Heart right ventricle (tissue), 16 donors: ENCODE data around the gene PNMA1. TPM values are rescaled to one million over a fixed set of nuclear protein-coding genes. Genes with fewer than 3 reads are reported as not detected.
A peak's percentile ranks its signal among the peaks of the same experiment; 100 is the strongest.

Experiments used
- ATAC-seq, 8 donors: fragments of 200-7000 bp; cut with Tn5 transposase; one replicate each; pipeline ENCODE4 v1.9.1; 2020; ENCODE audit warnings: mild to moderate bottlenecking in 8 of 8, moderate library complexity in 8 of 8, moderate number of reproducible peaks in 1 of 8
- DNase-seq, 2 donors: peaks; one replicate each; pipeline ENCODE4 v3.0.0-alpha.2; 2020
- H3K27ac ChIP-seq, 10 donors: fragments of 200-600 bp; sonication (generic) in 2 of 10; one replicate each; pipeline versions ENCODE4 v1.5.0 to v1.8.0; 2020 to 2022; ENCODE audit warnings: mild to moderate bottlenecking in 3 of 10
- H3K27me3 ChIP-seq, 7 donors: fragments of 200-600 bp; one replicate each; pipeline ENCODE4 v1.8.0; 2021 to 2022; ENCODE audit warnings: mild to moderate bottlenecking in 2 of 7
- H3K36me3 ChIP-seq, 9 donors: fragments of 200-600 bp; sonication (generic) in 1 of 9; one replicate each; pipeline versions ENCODE4 v1.5.0 to v1.8.0; 2020 to 2022; ENCODE audit warnings: mild to moderate bottlenecking in 2 of 9
- H3K4me1 ChIP-seq, 9 donors: fragments of 200-600 bp; sonication (generic) in 1 of 9; one replicate each; pipeline versions ENCODE4 v1.5.0 to v1.8.0; 2020 to 2022; ENCODE audit warnings: mild to moderate bottlenecking in 4 of 9
- H3K4me3 ChIP-seq, 10 donors: fragments of 200-600 bp; sonication (generic) in 2 of 10; one replicate each; pipeline versions ENCODE4 v1.5.0 to v1.8.0; 2020 to 2022; ENCODE audit warnings: mild to moderate bottlenecking in 7 of 10, moderate library complexity in 2 of 10
- H3K9me3 ChIP-seq, 11 donors: fragments of 200-600 bp in 10 of 11; sonication (generic) in 2 of 11; one replicate each; pipeline versions ENCODE4 v1.5.0 to v1.8.0; 2013 to 2022; ENCODE audit warnings: mild to moderate bottlenecking in 2 of 11, control low read depth in 1 of 11, moderate library complexity in 1 of 11
- WGBS, 2 donors: extraction: QIAGEN DNeasy Blood & Tissue Kit; methylation state at CpG; one replicate each; pipeline ENCODE4 v1.1.7; 2013; ENCODE audit warnings: inconsistent platforms in 1 of 2; 5-methylcytosine and 5-hydroxymethylcytosine counted together
- intact Hi-C, 10 donors: fragments of 100-400 bp; cut with DNase I; formaldehyde crosslinking; loops; one replicate each; pipeline versions ENCODE4 v1.11.1 to v1.14.2; 2022
- polyA plus RNA-seq, 2 donors: library from polyadenylated mRNA; stranded (reverse); fragments of 200-250 nt; gene quantifications; one replicate each; pipeline ENCODE4 v1.2.3, GENCODE V29; 2013
- total RNA-seq, 10 donors: library from RNA; stranded (reverse); fragmentation: NEBNext Ultra II Directional in 3 of 10; extraction: Animal tissue kit (Norgen Biotek cat#: 25700) in 3 of 10; gene quantifications; one replicate each; pipeline versions ENCODE4 v1.2.1 to v1.2.4, GENCODE V29; 2021 to 2023
- TF ChIP-seq, protein P1 (sequence below), 9 donors: fragments of 200-600 bp; sonication (generic) in 2 of 9; IDR thresholded peaks; one replicate each; pipeline versions ENCODE4 v1.5.0 to v1.8.0; 2021 to 2022; ENCODE audit warnings: antibody characterized with exemption in 9 of 9, mild to moderate bottlenecking in 5 of 9, moderate library complexity in 1 of 9
- donor health status: Arrhythmogenic right ventricular cardiomyopathy.
- donor health status: ischemic (EF 13 %, LVEDD 7.1; RV severe dilation, severe dysfunction).
- donor health status: healthy with polysubstance abuse.
- donor health status: DM: no; HTN: yes; CAD: no.
- donor health status: DM: no; HTN: no; CAD: no.
- donor health status: ischemic (EF 25% LVEDD 6.9; RV normal size, moderate dysfunction).
- donor health status: ischemic (EF 25% LVEDD 5.7; RV mildly dilated, moderate dysfunction).
- donor health status: healthy.
- donor health status: DM: yes; HTN: yes; CAD: no.
- donor health status: Ischemic cardiomyopathy.
- donor health status: ischemic (EF 35%, LVEDD 5.7; RV mildly dilated, moderate dysfunction).
- donor health status: nonischemic (EF 11% LVEDD 7.7; RV severe dilation, severe dysfunction).
- donor health status: DM: yes; HTN: yes; CAD: no.
- donor health status: PGD.
- donor health status: ischemic (EF 29% LVEDD 5.4; RV normal size, mild dysfunction).
- donor health status: nonischemic (EF 23%, LVEDD 6.1; RV moderate dilation, normal function).

The PNMA1 gene
- total and polyA plus RNA-seq, 12 donors = 6.6 to 30.8 (median 23.1) TPM

- peak overlapping the region in 8 of 10 donors; percentile 7 to 44 (median 36) for H3K4me3 ChIP-seq
- H3K27ac ChIP-seq = peak overlapping the region; percentile 26 to 89 (median 85)
- WGBS, 2 donors = 33 to 40% methylated on average over 17 of the region's 17 CpGs
- H3K27me3 ChIP-seq = no peaks in the 10 kb centered on the region
- DNase-seq = no peak
- H3K36me3 ChIP-seq = peaks cover 0 to 39% (median 28%) of the 10 kb centered on the region in 9 donors
- TF ChIP-seq, protein P1, sequence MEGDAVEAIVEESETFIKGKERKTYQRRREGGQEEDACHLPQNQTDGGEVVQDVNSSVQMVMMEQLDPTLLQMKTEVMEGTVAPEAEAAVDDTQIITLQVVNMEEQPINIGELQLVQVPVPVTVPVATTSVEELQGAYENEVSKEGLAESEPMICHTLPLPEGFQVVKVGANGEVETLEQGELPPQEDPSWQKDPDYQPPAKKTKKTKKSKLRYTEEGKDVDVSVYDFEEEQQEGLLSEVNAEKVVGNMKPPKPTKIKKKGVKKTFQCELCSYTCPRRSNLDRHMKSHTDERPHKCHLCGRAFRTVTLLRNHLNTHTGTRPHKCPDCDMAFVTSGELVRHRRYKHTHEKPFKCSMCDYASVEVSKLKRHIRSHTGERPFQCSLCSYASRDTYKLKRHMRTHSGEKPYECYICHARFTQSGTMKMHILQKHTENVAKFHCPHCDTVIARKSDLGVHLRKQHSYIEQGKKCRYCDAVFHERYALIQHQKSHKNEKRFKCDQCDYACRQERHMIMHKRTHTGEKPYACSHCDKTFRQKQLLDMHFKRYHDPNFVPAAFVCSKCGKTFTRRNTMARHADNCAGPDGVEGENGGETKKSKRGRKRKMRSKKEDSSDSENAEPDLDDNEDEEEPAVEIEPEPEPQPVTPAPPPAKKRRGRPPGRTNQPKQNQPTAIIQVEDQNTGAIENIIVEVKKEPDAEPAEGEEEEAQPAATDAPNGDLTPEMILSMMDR (IDR thresholded peaks at IDR 0.05) = no peak
- H3K4me1 ChIP-seq = peaks cover 78 to 91% (median 86%) of the 10 kb centered on the region in 9 donors
- intact Hi-C loops = loop anchor here in 2 of 10 donors (2.0 to 5.0 kb wide), 2 partner anchors 13 to 80 kb away; no protein-coding TSS in a partner anchor
- H3K9me3 ChIP-seq = no peaks in the 10 kb centered on the region
- ATAC-seq = peak in 3 of 8 donors; percentile 3 to 6 (median 5)
Observed at GRCh38 chr14:73741876-73742519, 27.8 kb upstream of the PNMA1 start.

DNA sequence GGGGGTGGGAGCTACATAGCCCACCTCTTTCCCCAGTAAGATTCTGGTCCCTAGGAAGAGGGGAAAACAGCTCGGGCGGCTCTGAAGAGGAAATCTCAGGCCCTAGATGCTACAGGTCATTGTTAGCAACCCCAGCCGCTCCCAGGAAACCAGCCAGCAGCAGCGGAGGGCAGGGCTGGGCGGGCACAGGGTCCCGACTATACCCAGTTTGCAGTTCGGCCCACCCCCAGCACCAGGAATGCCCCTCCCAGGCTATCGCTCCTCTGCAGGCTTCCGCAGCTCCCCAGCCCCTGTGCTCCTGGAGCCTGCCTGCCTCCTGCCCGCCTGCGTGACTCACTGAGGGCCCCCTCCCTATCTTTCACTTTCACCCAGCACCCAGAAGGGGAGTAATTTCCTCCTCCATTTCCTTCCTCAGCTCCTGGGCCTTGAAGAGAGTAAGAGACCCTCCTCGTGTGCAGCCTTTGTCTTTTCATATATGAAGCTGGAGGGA is 27.2 kb upstream of the PNMA1 start:
- Histone ChIP-seq H3K27ac (peak overlapping the region; percentile 26 to 89 (median 85)), H3K27me3 (no peaks in the 10 kb centered on the region), H3K36me3 (peaks cover 0 to 39% (median 34%) of the 10 kb centered on the region in 9 donors), H3K4me3 (peak overlapping the region in 8 of 10 donors; percentile 11 to 44 (median 36)), H3K4me1 (peaks cover 75 to 86% (median 81%) of the 10 kb centered on the region in 9 donors), H3K9me3 (no peaks in the 10 kb centered on the region)
- intact Hi-C loops = loop anchor here in 2 of 10 donors (2.0 to 5.0 kb wide), 2 partner anchors 13 to 81 kb away; no protein-coding TSS in a partner anchor
- TF ChIP-seq, protein P1 (IDR thresholded peaks at IDR 0.05) = peak in 1 of 9 donors; percentile 9
- 0 to 1% methylated on average over 12 of the region's 12 CpGs for WGBS, 2 donors
- ATAC-seq (peak; percentile 75 to 90 (median 81)), DNase-seq (peak; percentile 81 to 84)

DNA sequence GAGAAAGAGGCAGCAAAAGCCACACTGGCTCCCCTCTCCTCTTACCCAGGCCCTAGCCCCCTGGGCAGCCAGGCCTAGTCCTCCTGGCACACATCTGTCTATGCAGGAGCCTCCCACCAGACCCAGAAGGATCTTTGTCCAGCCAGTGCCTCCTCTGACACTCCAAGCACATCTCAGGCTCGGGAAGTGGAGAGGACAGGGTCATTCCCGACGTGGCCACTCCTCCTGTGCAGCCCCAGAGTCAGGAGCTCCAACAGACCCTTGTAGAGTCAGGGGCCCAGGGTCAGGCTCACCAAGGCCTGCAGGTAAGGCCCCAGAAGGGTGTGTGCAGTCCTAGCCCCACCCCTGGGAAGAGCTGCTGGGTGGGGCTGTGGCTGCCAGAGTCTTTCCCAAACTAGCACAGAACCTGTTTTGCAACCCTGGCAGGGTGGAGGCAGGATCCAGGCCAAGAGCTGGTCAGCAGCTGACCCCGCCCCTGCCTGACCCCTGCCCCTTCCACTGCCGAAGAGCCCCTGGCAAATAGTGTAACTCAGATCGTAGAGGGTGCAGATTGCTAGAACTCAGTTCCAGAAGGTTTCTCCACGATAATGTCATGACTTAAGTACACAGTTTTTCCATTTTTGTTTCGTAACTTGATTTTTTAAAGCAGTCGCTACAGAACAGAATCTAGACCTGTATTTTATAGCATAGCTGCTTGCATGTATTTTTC is 26.6 kb upstream of the PNMA1 start:
- peak overlapping the region; percentile 26 to 89 (median 85) for H3K27ac ChIP-seq
- peaks cover 0 to 43% (median 38%) of the 10 kb centered on the region in 9 donors for H3K36me3 ChIP-seq
- peak overlapping the region in 8 of 10 donors; percentile 11 to 44 (median 36) for H3K4me3 ChIP-seq
- ATAC-seq = peak in 7 of 8 donors; percentile 40 to 72 (median 61)
- DNase-seq = peak in 1 of 2 donors; percentile 76
- H3K4me1 ChIP-seq = peaks cover 68 to 79% (median 74%) of the 10 kb centered on the region in 9 donors
- WGBS, 2 donors = 11 to 21% methylated on average over 9 of the region's 9 CpGs
- TF ChIP-seq, protein P1 (IDR thresholded peaks at IDR 0.05) = no peak
- H3K9me3 ChIP-seq = no peaks in the 10 kb centered on the region
- intact Hi-C loops = loop anchor here in 2 of 10 donors (2.0 to 5.0 kb wide), 2 partner anchors 14 to 82 kb away; no protein-coding TSS in a partner anchor
- no peaks in the 10 kb centered on the region for H3K27me3 ChIP-seq
